ENCODE results near the gene IMP4. TPM values are rescaled to one million over a fixed set of nuclear protein-coding genes. Genes with fewer than 3 reads are reported as not detected.

Gene IMP4
- total and polyA plus RNA-seq, 2 of the 13 experiments (the other 11 are each of a cell fraction or from before 2014, with no cell fraction given), result 142 to 158 TPM

GRCh38 chr2:130391058-130391871, 48.6 kb downstream of the IMP4 start (continued):
- peak; percentile 13 for TF ChIP-seq RBM39 (IDR thresholded peaks at IDR 0.05; ENCODE audit: low read depth, low read length, poor library complexity, severe bottlenecking)
- no peak for TF ChIP-seq FOXA1 (IDR thresholded peaks at IDR 0.05)
- no peak for TF ChIP-seq FOXA1 (CRISPR knock-in tag; IDR thresholded peaks at IDR 0.05)
- TF ChIP-seq, protein P1, sequence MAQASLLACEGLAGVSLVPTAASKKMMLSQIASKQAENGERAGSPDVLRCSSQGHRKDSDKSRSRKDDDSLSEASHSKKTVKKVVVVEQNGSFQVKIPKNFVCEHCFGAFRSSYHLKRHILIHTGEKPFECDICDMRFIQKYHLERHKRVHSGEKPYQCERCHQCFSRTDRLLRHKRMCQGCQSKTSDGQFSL (CRISPR knock-in tag; IDR thresholded peaks at IDR 0.05), result 0 out of 2 replicates have a peak, but pooled peaks have one; percentile 7
- no peak for TF ChIP-seq NR2F1 (CRISPR knock-in tag; IDR thresholded peaks at IDR 0.05)
- TF ChIP-seq PRPF4 (IDR thresholded peaks at IDR 0.05; ENCODE audit: low read depth, low read length, poor library complexity, severe bottlenecking), result no peak
- no peak for TF ChIP-seq TBP (CRISPR knock-in tag; IDR thresholded peaks at IDR 0.05)
- peak; percentile 57; the same call in 1 of the 2 replicates for TF ChIP-seq TARDBP (CRISPR knock-in tag; IDR thresholded peaks at IDR 0.05)
- TF ChIP-seq ZNF124 (CRISPR knock-in tag; IDR thresholded peaks at IDR 0.05), result 0 out of 2 replicates have a peak, but pooled peaks have one; percentile 14
- no peak for TF ChIP-seq MIER2 (CRISPR knock-in tag; IDR thresholded peaks at IDR 0.05)
- TF ChIP-seq RAD21 (CRISPR knock-in tag; IDR thresholded peaks at IDR 0.05), result 0 out of 2 replicates have a peak, but pooled peaks have one; percentile 6
- TF ChIP-seq ZNF792 (CRISPR knock-in tag; IDR thresholded peaks at IDR 0.05), result 0 out of 2 replicates have a peak, but pooled peaks have one; percentile 67
- TF ChIP-seq ZNF691 (CRISPR knock-in tag; IDR thresholded peaks at IDR 0.05; ENCODE audit: borderline replicate concordance, low read depth), result peak; percentile 50; the same call in 1 of the 2 replicates
- TF ChIP-seq ARID2 (CRISPR knock-in tag; IDR thresholded peaks at IDR 0.05; ENCODE audit: borderline replicate concordance), result 0 out of 2 replicates have a peak, but pooled peaks have one; percentile 75
- TF ChIP-seq, protein P2, sequence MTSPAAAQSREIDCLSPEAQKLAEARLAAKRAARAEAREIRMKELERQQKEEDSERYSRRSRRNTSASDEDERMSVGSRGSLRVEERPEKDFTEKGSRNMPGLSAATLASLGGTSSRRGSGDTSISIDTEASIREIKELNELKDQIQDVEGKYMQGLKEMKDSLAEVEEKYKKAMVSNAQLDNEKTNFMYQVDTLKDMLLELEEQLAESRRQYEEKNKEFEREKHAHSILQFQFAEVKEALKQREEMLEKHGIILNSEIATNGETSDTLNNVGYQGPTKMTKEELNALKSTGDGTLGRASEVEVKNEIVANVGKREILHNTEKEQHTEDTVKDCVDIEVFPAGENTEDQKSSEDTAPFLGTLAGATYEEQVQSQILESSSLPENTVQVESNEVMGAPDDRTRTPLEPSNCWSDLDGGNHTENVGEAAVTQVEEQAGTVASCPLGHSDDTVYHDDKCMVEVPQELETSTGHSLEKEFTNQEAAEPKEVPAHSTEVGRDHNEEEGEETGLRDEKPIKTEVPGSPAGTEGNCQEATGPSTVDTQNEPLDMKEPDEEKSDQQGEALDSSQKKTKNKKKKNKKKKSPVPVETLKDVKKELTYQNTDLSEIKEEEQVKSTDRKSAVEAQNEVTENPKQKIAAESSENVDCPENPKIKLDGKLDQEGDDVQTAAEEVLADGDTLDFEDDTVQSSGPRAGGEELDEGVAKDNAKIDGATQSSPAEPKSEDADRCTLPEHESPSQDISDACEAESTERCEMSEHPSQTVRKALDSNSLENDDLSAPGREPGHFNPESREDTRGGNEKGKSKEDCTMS (CRISPR knock-in tag; conservative IDR thresholded peaks at IDR 0.05), result no peak
- TF ChIP-seq, protein P3, sequence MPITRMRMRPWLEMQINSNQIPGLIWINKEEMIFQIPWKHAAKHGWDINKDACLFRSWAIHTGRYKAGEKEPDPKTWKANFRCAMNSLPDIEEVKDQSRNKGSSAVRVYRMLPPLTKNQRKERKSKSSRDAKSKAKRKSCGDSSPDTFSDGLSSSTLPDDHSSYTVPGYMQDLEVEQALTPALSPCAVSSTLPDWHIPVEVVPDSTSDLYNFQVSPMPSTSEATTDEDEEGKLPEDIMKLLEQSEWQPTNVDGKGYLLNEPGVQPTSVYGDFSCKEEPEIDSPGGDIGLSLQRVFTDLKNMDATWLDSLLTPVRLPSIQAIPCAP (CRISPR knock-in tag; IDR thresholded peaks at IDR 0.05; ENCODE audit: low read depth), result no peak
- peak; percentile 93 for TF ChIP-seq ZNF777 (CRISPR knock-in tag; IDR thresholded peaks at IDR 0.05)
- no peak for TF ChIP-seq SCMH1 (CRISPR knock-in tag; IDR thresholded peaks at IDR 0.05; ENCODE audit: borderline replicate concordance)
- TF ChIP-seq TEAD3 (CRISPR knock-in tag; optimal IDR thresholded peaks at IDR 0.05; ENCODE audit: borderline replicate concordance), result no peak
- no peak for TF ChIP-seq RFX3 (CRISPR knock-in tag; IDR thresholded peaks at IDR 0.05)
- peak; percentile 53 for TF ChIP-seq UBTF (CRISPR knock-in tag; IDR thresholded peaks at IDR 0.05)
